Superior temporal gyrus (tissue), 1 donor: ENCODE data around the gene SMARCA2.

ENCODE experiments used
- DNase-seq: peaks from one replicate; pipeline ENCODE4 v3.0.0-alpha.2; 2016; ENCODE audit errors: extremely low spot score

SMARCA2 gene

DNA sequence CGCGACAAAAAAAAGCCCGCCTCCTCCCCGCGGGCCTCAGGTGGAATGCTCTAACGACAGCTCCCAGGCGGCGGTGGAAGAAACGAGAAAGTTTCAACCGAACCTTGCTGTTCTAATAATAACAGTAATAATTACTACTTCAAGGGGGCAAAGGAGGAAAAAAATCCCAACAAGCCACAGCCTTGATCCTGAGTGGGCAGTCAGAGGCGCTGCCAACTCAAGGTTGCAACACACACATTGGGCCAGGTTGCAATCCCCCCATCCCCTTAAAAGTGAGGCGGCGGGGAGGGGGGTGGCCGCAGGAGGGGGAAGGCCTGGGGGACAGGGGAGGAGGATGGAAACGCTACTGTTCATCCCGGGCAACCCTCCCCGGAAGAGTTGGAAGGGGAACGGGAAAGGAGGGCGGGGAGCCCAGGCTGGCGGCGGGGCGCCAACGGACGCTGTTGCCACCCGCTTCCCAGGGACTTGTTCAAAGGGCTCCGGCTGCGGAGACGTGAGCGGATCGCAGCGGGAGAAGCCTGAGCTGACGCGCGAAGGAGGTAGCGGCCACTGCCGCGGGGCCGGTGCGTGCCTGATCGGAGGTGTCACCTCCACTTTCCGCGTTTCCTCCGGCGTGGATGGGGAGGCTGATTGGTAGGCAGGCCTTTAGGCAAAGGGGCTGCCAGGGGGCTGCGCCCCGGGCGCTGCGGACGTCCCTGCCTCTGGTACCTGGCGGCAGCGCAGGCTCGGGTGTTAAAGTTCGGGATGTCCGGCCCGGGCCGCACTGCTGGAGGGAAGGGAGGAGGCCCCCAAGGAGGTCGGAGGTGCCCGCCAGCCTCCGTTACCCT is 647 bp downstream of the SMARCA2 start:
- DNase-seq = peak; percentile 63

DNA sequence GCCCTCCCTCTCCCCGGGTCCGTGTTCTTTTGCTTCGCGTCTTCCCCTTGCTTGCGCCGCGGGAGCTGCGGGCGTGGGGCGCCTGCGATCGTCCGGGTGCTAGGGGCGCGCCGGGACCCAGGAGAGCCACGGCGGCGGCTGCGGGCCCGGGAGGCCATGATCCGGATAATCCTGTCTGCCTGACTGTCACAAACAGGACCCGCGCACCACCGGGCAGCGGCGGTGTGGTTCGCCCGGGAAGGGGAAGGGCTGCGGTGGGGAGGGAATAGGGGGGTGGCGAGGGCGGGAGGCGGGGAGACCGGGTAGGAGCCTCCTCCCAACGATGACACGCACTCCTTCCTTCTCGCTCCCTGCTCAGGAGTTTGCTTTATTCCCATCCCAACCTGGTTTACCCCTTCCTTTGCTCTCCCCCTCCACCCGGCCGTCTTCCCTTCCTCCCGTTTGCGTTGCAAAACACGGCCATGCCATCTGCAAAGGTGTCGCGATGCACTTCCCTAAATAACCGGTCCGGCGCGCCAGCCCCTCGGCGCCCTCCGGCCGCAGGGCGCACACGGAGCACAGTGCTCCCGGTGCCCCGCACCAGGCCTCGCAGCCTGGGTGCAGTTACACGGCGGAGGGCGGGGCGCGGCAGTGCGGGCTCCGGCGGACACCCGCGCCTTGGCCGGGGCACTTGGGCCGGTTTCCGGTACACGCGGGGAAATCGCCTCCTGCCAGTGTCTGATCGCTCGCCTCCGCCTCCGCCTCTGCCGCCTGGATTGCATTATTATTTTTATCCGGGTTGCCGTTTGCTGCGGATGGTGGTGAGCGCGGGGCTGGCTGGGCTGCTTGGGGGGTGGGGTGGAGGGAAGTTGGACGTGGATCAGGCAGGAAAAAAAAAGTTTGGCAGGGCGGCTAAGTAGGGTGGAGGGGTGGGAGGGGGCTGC is 1.5 kb downstream of the SMARCA2 start:
- DNase-seq = peak; percentile 72

DNA sequence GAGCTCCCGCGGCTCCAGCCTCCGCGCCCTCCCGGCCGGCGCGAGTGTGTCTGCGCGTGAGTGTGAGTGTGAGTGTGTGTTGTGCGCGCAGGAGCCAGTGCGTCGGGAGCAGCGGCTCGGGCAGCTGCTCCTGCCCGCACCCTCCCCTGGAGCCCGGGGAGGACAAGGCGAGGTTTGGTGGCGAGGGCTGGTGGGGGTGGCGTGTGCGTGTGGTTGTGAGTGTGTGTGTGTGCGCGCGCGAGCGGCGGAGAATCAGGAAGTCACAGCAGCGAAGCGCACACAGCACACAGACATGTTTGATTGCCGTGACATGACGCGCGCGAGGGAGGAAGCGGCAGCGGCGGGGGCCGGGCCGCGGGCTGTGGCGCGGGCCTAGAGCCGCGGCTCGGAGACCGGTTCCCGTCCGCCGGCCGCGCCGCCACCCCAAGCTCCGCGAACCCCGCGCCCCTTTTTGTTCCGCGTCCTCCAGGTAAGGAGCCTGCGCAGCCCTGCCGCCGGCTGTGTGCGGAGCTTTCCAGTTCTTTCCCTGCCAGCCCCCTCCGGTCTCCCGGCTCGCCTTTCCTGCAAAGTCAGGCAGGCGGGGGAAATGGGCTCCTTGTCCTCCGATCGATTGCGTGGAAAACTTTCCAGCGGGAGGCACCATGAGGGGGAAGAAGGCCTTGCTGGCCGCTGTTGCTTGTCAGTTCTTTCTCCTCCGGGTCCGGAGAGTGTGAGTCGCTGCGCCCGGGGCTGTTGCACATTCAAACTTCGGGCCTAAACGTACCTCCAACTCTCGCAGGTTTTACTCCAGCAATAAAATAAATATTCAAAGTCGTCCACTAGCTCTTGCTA is 2.4 kb downstream of the SMARCA2 start:
- peak; percentile 76 for DNase-seq

DNA sequence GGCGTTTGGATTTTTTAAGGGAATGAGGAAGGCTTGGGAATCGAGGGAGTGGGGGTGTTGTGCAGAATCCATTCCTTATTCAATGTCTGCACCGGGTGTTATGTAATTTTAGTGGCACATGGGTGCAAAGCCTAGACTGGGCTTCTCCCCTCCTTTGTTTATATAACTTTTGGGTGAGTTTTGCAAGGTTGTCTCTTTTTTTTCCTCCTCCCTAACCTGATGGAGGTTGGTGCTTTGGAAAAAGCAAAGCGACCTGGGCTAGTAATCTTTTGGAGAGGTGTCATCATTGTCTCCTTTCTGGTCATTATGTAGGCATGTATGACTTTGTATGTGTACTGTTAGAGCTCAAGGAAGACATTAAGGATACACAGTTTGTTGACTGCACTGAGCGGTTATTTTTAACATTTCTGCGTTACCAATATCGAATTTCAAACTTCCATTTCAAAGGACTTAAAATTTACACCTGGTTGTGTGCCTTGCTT is 3.1 kb downstream of the SMARCA2 start:
- DNase-seq = no peak

DNA sequence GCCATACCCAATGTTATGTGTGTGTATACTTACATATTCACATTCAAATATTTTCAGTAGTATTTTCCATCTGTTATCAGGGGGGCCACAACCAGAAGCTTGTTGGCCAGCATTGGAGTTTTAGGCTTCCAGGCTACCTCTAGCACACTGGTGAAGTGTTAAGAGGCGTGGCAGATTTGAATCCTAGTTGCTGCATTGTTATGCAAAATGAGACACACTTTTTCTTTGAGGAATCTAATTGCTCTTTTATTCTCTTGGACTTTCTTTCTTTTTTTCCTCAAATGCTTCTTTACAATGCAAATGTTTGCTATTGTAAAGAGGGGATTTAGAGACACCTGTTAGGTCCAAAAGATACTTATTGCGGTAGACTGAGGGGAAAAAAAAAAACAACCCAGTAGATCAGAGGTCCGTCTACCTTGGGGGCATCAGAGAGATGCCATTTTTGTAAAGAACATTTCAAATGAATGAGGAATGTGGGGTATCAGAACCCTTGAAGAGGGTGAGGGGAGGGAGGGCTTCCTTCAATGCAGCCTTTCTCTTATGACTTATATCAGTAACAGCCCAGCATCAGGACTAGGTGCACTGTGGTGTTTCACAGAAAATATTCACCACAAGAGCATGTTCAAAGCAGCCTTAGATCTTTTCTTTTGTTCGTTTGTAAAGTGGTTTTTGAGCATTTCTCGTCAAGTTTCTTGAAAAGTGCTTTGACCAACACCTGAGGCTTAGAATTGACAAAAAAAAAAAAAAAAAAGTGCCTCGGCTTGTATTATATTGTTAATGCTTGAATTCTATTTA is 3.8 kb downstream of the SMARCA2 start:
- DNase-seq = no peak

DNA sequence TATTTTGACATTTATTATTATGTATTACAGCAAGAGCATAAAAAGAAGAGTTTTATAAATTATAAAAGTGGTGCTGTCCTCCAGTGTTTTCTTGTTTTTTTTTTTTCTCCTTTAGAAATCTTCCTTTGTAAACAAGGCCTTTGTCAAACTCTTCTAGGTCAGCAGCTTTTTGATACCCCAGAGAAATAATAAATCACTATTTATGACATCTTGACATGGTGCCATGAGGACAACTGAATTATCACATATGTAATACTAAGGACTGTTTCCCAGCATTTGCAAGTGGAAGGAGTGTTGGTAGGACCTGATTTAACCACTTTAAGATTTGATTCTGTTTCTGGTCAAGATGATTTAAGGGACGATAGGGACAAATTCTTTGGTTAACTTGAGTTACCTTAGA is 4.6 kb downstream of the SMARCA2 start:
- no peak for DNase-seq

DNA sequence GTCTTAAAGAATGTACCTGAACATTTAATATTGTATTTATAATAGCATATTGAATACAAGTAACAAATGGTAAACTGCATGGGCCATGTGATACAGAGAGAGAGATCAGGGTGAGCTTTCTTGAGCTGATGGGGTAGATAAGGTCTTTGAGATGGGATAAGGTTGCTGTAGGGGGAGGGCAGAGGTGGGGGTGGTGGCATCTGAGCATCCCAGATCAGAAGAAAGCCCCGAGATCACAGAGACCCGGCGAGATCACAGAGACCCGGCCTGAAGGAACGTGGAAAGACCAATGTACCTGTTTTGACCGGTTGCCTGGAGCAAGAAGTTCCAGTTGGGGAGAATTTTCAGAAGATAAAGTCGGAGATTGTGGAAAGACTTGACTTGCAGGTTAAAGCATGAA is 6.6 kb downstream of the SMARCA2 start:
- no peak for DNase-seq

DNA sequence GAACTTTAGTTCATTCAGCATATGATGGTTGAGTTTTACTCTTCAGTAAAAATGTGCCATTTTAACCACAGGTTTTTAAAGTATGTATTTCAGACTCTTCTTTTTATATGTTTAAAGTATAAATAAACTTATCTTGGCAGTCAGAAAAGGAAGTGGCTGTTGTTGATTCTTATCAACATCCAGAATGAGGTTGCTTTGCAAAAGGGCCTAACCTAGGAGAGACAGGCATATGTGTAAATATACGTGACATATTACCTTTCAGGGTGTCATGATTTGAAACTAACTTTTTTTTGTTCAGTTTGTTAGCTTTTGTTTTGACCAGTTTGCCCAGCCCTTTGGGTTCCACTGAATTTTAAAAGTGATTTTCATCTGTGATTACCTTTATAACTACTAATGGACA is 7.4 kb downstream of the SMARCA2 start:
- no peak for DNase-seq

DNA sequence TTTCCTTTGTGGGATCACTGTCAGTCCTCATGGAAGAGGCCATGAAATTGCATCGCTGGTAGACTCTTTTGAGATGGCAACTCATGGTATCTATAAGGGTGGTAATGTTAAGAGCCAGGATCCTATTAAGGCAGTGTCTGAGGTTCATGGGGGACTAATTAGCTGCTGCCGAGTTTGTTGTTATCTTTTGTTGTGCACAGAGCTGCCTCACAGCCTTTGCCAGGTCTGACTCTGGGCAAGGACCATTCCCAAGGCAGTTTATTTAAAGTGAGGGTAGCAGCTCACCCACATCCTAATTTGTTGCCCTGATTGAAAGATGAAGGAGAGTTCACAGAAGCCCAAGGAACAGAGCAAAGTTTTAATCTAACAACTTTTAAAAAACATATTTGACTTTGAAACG is 7.9 kb downstream of the SMARCA2 start:
- no peak for DNase-seq

DNA sequence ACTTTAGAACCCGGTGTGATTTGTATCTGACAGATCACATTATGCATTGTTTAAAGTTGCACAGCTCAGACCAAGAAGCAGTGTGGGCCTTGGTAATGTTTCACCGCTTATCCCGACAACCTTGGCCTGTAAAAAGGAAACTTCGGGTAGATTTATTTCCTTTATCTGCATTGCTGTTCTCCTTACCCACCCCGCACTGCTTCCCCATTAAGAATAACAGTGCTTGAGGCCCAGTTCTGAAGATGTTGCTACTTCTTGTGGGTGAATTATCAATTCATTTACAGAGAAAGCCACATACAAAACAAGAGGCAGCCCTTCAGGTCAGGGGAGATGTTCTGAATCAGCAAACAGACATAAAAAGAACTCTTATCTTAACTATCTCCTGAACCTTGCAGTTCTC is 8.4 kb downstream of the SMARCA2 start:
- no peak for DNase-seq

DNA sequence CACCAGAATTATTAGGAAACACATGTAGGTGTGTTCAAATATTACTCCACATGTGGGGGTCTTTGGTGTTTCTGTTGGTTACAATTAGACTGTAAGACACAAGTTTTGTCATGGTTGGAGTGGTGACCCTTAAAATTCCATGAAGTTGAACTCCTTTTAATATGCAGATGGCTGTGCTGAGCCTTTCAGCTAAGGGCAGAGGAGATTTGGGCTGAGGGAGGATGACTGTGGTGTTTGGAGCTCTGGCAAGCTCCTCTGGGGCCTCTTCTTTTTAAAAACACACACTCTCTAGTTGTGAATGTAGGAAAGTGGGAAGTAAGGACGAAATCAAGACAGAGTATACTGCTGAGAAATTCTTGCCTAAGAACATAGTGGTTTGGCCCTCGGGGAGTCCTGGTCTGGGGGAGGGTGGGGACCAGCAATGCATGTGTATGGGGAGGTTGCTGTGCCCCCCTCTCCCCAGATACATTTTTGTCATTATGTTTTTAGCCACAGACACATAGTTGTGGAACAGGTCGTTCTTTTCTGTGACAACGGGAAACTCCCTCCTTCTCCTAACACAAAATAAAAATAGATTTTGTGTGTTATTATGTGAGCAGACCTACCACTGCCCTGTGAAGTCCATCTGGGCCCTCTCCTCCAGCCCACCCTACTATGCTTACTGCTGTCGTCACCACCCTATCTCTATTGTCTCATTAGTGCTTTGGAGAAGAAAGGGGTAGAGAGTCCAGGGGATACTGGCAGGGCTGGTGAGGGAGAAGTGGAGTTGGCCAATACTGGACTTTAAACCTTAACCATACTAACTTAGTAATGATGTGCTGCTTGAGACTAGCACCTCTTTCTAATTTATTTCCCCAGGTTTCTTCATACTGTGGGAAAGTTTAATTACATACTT is 10.0 kb downstream of the SMARCA2 start:
- DNase-seq = no peak

DNA sequence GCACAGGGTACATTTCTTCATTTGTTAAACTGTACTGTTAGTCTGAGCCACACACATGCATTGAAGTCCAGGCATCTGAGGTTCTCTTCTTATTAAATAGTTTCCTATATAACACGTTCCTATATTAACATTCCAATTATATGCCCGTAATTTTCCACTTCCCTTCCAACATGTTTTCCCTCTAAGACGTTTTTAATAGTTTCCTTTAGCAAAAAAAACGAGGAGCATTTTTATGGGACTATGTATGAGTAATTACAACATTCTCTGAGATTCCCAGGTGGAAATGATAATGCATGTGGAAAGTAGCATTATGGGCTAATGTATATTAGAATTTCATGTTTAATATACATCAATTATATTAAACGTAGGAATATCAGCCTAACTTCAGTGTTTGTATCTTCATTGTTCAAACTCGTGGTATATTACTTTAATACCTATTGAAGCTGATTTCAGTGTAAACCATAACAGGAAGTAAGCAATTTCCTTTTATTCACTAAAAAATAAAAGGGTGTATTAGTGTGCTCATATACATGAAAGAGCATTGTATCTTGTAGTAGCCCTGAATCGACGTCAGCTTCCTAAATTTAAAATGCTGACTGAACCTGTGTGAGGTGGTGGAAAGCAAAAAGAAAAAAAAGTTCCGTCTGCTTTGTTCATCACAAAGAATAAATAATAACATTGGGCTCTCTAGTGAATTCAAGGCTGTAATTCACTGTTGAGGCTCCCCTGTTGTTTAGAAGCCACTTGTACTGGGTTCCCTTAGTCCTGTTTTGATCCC is 11.3 kb downstream of the SMARCA2 start:
- DNase-seq = no peak

DNA sequence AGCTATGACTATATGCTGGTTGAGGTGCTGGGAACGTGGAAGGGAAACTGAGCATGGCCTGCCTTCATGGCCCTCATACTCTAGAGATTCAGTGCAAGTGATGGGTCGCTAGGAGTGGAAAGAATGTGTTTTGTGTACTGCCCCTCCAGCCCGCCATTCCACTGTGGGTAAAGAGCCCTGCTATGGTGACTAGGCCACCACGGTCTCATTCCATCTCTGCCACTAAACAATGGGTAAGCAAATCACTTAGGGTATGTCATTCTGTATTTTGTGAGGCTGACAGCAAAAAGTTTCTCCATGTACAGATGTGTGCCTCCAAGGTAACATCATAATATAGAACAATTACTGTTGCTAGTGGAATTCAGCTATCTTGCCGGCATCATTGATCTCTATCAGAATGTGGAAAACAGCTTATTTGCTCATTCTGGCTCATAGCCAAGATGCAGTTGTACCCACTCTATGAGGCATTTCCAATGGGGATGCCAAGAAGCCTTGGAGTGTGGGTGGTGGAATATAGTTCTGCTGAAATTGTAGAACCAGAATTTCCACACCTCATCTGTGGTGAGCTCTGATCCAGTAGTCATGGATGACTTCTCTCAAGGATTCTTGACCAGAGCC is 12.5 kb downstream of the SMARCA2 start:
- no peak for DNase-seq

DNA sequence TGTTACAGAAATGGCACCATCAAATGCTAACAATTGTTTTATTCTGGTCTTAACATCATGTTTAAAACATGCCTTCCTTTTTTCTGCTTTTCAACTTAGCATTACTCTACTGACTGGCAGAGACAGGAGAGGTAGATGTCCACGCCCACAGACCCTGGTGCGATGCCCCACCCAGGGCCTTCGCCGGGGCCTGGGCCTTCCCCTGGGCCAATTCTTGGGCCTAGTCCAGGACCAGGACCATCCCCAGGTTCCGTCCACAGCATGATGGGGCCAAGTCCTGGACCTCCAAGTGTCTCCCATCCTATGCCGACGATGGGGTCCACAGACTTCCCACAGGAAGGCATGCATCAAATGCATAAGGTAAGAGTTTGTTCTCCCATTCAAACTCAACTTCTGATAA is 13.7 kb downstream of the SMARCA2 start:
- no peak for DNase-seq

DNA sequence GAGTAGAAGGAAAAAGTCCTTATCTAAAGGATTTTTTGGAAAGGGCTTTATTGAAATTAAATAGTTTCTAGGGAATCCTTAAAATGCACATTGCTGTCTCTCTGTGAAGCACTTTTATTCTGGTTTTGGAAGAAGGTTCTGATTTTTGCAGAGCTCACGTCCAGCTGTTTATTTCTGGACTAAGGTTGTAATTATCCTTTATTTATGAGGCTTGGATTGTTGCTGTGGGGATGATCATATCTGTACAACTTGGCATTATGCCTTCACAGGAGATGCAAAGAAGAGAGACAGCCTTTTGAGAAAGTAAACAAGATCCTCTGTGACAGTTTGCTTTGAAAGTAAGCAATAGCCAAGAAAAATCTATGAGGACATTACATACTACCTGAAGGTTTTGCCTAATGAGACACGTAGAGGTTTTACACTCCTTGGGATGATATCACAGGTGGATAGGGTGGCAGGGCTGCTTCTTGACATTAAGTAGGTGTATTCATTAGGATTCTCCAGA is 14.6 kb downstream of the SMARCA2 start:
- no peak for DNase-seq

DNA sequence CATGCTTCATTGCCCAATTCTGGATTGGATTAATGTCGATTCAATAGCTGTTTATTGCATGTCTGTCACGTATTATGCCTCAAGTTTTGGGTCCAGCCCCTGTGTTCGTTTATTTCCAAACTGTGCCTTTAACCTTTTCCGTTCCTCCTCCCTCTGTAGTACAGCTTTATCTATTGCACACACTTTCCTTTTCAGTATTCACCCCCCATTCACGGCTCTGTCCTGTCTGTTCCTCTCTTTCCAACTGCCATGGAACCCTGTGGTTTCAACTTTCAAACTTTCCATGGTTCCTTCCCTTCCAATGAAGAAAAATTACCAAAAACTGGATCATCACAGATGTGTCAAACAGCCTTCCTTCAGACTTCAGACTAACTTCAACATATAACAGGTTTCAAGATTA is 17.1 kb downstream of the SMARCA2 start:
- DNase-seq = no peak

DNA sequence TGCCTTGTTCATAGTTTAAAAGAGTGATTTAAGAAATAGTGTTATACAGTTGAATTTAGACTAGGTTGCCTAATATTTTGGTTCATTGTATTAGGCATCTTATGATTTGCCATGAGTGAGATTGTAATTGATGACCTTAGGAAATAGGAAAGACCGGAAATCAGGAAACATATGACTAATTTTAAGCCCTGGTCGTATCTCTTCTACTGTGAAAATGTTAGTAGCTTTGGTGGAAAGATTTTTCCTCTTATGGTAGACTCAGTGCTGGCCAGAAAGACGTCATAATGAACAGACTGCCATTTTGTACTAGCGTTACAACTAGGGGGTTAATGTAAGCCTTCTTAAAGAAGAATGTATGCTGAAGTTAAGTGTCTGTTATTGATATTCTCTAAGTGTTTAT is 21.7 kb downstream of the SMARCA2 start:
- no peak for DNase-seq
